NK-92 (cell line): ENCODE results near the gene SKOR1.

Experiments
- DNase-seq: peaks from one replicate; lab custom pipeline; 2025; ENCODE audit not compliant: unreplicated experiment; lab: John Stamatoyannopoulos, UW

Gene SKOR1

GRCh38 chr15:67831363-67831762, 6.1 kb downstream of the SKOR1 start:
- no peak for DNase-seq

DNA sequence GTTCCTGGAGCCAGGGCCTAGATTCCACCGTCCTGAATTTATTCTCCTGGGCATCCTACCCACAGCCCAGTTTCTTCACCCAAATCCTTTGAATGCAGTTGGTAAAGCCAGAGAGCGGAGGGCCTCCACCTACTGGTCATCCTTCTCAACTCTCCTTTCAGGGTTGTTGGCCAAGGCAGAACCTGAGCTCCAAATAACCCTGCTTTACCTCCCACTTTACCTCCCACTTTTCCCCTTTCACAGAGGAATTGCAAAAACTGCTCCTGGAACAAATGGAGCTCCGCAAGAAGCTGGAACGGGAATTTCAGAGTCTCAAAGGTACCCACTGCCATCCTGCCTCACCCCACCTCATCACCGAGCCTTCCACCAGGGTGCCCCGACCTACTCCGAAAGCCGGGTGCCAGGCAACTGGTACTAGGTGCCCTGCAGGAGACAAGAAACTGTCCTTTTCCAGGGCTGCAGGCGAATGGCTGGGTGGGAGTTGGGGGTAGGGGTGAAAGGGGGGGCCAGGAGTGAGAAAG, 6.8 kb downstream of the SKOR1 start:
- no peak for DNase-seq

DNA sequence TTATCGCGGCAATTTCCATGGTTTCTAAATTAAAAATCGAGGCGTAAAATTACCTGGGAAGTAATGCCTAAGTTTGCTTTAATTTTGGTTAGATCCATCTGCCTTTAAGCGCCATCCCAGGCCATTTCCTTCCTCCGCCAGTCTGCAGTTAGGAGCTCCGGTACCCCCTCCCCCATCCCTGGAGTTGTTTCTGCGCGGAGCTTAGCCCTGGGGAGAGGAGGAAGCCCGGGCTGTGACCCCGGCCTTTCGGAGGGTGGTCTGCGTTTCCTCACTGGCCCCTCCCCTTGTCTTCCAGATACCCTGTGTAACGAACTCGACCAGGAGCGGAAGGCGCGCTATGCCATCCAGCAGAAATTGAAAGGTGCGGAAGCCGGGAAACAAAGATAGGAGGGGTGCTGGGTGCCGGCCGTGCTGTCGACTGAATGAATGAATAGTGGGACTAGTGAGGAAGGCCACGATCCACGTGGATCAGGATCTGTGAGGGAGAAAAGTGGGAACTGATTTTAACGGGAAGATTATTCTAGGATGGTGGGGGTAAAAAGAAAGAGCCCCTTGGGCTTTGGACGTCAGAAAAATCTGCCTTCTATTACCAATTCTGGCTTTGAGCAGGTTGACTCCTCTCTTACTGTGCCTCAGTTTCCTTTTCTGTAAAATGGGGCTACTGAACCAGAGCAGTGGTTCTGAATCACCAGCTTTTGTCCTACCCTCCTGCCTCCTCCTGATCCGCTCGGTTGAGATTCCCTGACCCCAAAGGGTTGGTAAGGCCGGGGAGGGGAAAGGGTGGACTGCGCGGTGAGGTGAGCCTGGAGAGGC, 7.8 kb downstream of the SKOR1 start:
- DNase-seq, result no peak

DNA sequence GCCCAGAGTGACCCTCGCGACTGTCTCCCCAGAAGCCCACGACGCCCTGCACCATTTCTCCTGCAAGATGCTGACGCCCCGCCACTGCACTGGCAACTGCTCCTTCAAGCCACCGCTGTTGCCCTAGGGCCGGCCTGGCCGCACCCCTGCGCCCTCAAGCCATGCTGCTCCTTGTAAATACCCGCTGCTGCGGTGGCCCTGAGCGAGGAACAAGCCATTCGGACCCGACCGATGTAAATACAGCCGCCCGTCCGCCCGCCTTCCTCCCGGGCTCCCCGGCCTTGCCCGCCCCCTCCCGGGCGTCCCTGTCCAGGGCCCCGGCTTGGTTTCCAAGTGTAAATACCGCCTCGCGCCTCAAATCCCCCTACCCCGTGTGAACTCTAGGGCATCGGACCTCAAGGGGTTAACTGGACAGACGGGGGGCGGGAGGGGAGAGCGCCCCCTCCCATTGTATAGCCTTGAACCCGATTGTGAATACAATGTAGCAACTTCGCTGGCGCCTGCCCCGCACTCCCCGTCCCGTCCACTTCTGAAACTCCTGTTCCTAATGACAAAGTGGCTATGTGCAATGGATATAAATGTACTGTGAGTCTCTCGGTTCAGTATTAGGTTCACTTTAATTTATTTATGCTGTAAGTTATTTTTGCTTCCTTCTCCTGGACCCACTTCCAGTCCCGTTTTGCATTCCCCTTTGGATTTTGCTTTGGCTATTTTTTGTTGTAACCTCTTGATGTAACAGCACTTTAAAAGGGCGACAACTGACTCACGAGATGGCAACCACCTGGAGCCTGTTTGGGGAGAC, 8.6 kb downstream of the SKOR1 start:
- DNase-seq, result no peak

- no peak for DNase-seq
Measured at GRCh38 chr15:67834581-67835296, 9.4 kb downstream of the SKOR1 start.

DNA sequence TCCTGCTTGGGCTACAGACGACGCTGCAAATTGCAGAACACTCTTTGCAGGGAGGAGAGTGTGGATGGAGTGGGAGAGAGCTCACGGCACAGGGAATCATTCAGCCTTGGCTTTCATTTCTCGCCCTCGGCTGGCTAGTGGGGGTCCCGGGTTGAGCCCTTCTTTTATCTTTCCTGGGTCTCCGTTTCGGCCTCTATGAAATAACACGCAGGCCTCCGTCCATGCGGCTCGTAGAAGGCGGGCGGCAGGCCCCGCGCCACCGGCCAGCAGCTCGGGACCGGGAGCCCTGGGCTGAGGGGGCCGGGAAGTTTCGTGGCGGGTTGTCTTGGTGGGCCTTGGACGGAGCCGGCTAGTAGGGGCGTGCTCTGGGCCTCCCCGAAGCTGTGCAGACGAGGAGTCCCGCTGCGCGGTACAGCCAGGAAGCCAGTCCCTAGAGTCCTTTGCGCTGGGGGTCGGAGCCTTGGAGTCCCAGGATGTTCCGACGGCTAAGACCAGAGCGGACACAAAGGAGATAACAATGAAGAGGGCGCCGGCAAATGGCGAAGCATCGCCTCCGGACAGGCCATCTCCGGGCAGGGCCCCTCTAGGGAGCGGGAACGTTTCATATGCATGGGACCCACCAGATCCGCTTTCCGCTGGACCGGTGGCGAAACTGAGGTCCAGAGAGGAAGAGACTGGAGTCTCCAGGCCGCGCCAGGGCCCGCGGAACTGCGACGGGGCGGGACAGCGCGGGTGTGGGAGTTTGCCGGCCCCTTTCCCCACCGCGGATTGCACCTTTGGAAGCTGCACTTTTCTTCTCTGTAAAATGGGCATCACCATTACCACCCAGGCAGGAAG, 10.2 kb downstream of the SKOR1 start:
- no peak for DNase-seq

- no peak for DNase-seq
Measured at GRCh38 chr15:67836134-67836455, 10.8 kb downstream of the SKOR1 start.

GRCh38 chr15:67836477-67836876, 11.2 kb downstream of the SKOR1 start:
- no peak for DNase-seq

GRCh38 chr15:67836955-67837354, 11.6 kb downstream of the SKOR1 start:
- no peak for DNase-seq

DNA sequence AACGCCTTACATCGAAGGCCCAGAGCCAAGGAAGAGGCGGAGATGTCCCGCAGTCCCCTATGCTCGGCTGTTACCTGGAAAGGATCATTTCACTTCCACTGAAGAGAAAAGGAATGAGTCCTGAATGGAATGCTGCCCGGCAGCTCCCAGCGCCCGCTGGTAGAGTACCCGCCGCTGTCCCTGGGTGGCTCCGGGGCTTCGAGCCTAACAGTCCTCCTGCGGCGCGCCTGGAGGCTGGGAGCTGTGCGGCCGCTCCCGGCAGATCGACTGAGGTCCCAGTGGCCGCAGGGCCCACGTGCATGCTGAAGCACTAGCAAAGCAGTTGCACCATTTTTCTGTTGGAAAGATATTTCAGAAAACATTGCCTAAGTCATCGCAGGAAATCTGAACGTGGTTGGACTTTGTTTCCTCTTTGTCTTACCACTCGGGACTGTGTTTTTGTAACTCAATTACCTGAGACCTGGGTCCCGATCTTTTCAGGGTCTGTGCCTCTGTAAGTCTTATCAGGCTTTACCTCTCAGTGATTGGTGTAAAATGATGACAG, 13.6 kb downstream of the SKOR1 start:
- DNase-seq, result no peak

DNA sequence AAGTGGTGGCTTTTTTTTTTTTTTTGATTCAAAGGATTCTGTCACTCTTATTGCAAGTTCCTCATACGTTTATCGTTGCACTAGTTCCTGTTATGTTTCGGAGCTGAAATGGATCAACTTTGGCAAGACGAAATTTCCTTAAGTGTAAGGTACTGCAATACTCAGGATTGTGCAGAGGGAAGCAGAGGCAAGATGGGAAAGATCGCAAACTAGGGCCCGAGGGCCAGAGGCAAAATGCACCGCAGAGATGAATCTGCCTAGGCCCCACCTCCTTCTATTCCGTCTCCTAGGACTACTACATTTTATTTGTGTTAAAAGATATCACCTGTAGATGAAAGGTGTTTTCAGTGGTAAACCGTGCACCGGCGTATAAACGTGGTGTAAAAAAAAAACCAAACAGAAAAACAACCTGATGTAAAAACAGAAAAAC, 14.2 kb downstream of the SKOR1 start:
- DNase-seq, result no peak

DNA sequence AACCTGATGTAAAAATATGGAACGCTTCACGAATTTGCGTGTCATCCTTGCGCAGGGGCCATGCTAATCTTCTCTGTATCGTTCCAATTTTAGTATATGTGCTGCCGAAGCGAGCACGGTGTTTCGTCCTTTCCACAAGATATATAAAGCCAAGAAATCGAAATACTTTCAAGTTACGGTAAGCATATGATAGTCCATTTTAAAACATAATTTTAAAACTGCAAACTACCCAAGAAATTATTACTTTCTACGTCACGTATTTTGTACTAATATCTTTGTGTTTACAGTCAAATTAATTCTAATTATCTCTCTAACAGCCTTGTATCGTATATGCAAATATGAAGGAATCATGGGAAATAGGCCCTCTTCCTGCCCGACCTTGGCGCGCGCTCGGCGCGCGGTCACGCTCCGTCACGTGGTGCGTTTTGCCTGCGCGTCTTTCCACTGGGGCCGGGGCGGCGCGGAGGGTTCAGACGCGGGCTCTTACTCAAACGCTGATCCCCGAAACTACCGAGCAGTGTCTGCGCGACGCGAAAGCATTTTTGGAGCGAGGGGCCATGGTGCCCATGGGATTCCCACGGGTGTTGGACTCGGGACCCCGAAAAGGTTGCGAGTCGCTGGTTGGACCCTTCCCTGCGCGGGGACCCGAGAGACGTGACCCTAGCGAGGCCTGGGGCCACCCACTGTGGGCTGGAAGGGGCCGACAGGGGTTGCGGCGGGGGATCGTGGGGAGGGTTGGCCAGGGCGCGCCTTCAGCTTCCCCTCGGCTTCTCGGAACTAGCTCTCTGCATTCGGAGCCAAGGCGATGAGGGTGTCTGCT, 14.8 kb downstream of the SKOR1 start, which contains the start of gene RNU6-1:
Gene RNU6-1, minus strand, starts transcription at position 117 of the 820 bp plus-strand sequence.
- peak; percentile 47 for DNase-seq

GRCh38 chr15:67840749-67841512, 15.6 kb downstream of the SKOR1 start:
- DNase-seq, result no peak

DNA sequence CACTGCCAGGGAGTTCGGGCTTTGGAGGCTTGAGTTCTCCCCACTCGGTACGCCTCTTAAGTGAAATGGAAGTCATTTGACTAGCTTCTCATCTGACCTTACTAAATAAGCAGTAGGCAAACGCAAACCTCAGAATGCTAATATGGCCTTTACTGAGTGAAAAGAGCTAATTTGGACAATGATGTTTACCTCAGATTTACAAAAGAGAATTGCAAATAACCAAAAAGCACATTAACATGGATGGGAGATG, 16.1 kb downstream of the SKOR1 start:
- DNase-seq, result no peak

DNA sequence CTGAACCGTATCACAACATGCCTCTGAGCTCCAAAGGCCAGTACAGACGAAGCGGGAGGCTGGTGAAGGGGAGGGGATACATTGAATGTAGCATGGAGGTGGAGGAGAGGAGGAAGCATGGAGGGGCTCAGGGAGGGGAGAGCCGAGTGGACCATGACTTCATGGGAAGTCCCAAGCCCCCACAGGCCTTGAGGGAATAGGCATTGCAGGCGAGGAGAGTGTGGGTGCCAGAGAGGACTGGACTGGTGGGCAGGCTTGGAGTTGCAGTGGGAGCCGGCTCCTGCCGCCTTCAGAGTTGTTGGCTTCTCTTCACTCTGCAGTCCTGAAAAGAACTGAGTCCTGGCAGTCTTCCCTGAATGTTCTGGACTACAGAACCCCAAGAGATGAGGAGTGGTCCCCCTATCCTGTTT, 17.8 kb downstream of the SKOR1 start:
- no peak for DNase-seq

DNA sequence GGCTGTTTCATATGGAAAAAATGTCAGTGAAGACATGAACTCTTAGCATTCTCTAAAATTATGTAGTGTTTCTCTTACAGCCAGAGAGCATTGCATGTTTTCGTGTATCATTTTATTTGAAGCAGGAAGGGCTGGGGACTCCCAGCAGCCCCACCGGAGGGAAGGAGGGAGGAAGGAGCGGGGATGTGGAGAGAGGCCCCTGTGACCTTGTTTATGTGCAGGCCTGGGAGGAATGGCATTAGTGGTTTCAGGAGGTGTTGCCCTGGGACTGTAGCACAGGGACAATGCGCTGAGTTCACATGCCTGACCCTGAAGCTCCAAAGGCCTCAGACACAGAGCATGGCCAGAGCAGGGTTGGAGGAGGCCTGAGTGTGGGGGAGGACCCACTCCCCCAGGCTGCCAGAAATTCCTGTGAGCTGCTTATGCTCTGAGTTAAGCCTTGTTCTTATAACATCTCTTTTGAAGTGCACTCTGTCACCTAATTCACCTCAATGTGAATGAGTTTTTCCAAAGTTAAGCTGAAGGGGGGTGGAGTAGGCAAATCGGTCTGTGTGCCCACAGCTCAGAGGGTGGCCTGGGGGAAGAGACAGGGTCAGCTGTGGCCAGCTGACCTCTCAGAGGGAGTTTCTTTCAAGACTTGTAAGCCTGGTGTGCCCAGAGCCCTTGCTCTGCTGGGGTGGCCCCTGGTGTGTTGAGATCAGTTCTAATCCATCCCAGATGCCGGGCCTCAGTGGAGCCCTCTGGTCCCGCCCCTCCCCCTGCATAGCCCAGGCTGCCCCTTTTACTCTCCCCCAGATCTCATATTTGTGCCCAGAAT, 18.5 kb downstream of the SKOR1 start:
- no peak for DNase-seq

DNA sequence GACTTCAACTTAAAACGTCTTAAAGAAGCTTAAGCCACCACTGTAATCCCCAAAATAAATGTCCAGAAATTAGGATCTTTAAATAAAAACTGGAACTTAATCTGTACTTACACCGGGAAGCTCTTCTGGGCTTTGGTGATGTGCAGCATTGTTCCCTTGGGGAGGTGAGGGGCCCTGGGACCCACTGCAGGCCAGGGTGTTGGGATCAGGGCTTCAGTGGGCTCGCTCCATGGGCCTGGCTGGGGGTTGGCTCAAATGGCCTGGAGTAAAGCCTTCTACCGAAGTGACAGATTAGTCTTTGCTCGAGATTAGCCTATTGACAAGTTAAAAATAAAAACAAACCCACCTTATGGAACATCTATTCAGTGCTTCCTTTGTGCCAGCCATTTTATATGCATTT, 20.7 kb downstream of the SKOR1 start:
- DNase-seq, result no peak

GRCh38 chr15:67849538-67849937, 24.2 kb downstream of the SKOR1 start:
- DNase-seq, result no peak
